Coronary artery (tissue), 2 donors: ENCODE results near the gene RCC2.

ENCODE experiments used
- DNase-seq: peaks from one replicate; pipeline ENCODE4 v3.0.0-alpha.2; 2017; ENCODE audit warnings: low spot score
- H3K27ac ChIP-seq, 2 donors: fragments of 200-600 bp; sonication (generic); one replicate each; pipeline ENCODE4 v1.5.1; 2016 to 2019
- H3K4me3 ChIP-seq: fragments of 200-600 bp; sonication (generic); 2 replicates; pipeline ENCODE4 v1.5.1; 2016; ENCODE audit warnings: mild to moderate bottlenecking, moderate library complexity
- CTCF ChIP-seq: fragments of 200-600 bp; sonication (generic); IDR thresholded peaks from one replicate; pipeline ENCODE4 v1.5.1; 2019; ENCODE audit warnings: antibody characterized with exemption

RCC2 gene

GRCh38 chr1:17370618-17371017 lies 68.9 kb downstream of the RCC2 start:
- DNase-seq, result no peak
- TF ChIP-seq CTCF, result no peak
- H3K27ac ChIP-seq, result no peak overlapping the region
- H3K4me3 ChIP-seq, result no peak overlapping the region

DNA sequence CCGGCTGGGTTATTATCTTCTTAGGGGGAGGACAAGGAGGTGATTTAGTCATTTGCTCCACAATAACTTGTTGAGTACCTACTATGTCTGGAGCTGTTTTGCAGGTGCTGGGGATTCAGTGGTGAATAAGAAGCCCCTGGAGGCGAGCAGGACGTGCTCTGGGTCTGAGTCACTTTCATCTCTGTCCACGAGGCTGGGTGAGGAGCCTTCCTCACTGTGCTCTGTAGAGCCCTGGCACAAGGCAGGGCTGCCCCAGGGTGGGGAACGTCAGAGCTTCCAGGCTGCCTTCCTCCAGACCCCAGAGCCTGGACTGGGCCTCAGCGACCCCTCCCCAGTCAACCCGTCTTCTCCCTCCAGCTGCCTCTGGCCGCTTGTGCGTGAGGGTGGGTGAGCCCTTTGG lies 70.0 kb downstream of the RCC2 start:
- TF ChIP-seq CTCF, result no peak
- Histone ChIP-seq H3K4me3 (no peak overlapping the region), H3K27ac (no peak overlapping the region)
- no peak for DNase-seq

GRCh38 chr1:17365293-17365692 lies 74.2 kb downstream of the RCC2 start:
- DNase-seq, result no peak

DNA sequence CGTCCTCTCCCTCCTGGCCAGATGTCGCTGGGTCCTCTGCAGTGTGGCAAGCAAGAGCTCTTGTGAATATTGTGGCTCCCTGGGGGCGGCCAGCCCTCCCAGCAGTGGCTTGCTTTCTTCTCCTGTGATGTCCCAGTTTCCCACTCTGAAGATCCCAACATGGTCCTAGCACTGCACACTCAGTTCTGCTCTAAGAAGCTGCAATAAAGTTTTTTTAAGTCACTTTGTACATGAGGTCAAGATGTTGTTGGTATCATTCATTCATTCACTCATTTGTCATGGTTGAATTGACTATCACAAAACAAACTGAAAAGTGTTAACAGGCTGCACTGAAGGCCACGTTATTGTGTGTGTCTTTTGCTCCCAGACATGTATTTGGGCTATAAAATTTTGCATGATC lies 75.7 kb downstream of the RCC2 start:
- DNase-seq, result no peak
- Histone ChIP-seq H3K27ac (no peak overlapping the region), H3K4me3 (no peak overlapping the region)
- TF ChIP-seq CTCF, result no peak

More at GRCh38 chr1:17365293-17365692, 74.2 kb downstream of the RCC2 start:
- Histone ChIP-seq H3K27ac (no peak overlapping the region), H3K4me3 (no peak overlapping the region)
- TF ChIP-seq CTCF, result no peak

- no peak for DNase-seq
- Histone ChIP-seq H3K4me3 (no peak overlapping the region), H3K27ac (no peak overlapping the region)
- no peak for TF ChIP-seq CTCF
Observed at GRCh38 chr1:17363351-17363750, 76.1 kb downstream of the RCC2 start.

- no peak for TF ChIP-seq CTCF
- H3K4me3 ChIP-seq, result no peak overlapping the region
- no peak overlapping the region for H3K27ac ChIP-seq
- no peak for DNase-seq
Observed at GRCh38 chr1:17361687-17362086, 77.8 kb downstream of the RCC2 start.

- no peak overlapping the region for H3K4me3 ChIP-seq
- no peak overlapping the region for H3K27ac ChIP-seq
- no peak for TF ChIP-seq CTCF
- DNase-seq, result no peak
Observed at GRCh38 chr1:17360272-17360956, 79.1 kb downstream of the RCC2 start.
